Lower leg skin (tissue), 3 donors: ENCODE measurements around the gene MYRIP.

Experiments
- CTCF ChIP-seq, 3 donors: fragments of 450-650 bp; IDR thresholded peaks; one replicate each; pipeline ENCODE4 v1.5.1; 2016; ENCODE audit warnings: antibody characterized with exemption in 3 of 3, mild to moderate bottlenecking in 3 of 3, moderate library complexity in 2 of 3
- POLR2A ChIP-seq, 2 donors: fragments of 450-650 bp; IDR thresholded peaks; one replicate each; pipeline ENCODE4 v1.6.1; 2016 to 2017; ENCODE audit warnings: antibody characterized with exemption in 2 of 2, mild to moderate bottlenecking in 1 of 2, moderate library complexity in 1 of 2

GRCh38 chr3:39919281-39919680, 109.9 kb downstream of the MYRIP start:
- TF ChIP-seq CTCF (IDR thresholded peaks at IDR 0.05): no peak
- TF ChIP-seq POLR2A (IDR thresholded peaks at IDR 0.05): no peak
